Activated CD8-positive, alpha-beta memory T cell treated with anti-CD3 and anti-CD28 coated beads, Interleukin-2, amount 10 ng/mL, durations not matched to agents 7 days and 5 days (primary cell): Measurements from ENCODE around the gene SBNO2. TPM values are rescaled to one million over a fixed set of nuclear protein-coding genes. Genes with fewer than 3 reads are reported as not detected.

Experiments used
- ATAC-seq: fragments of 150-1000 bp; cut with Tn5 transposase; one replicate; pipeline ENCODE4 v1.10.0; 2021; ENCODE audit warnings: moderate library complexity
- CTCF ChIA-PET: fragments of 350-600 bp; sonication (Branson Sonifier 250); formaldehyde crosslinking; loops from one replicate; lab custom pipeline; 2021; ENCODE audit warnings: antibody characterized with exemption; lab: Charles Lee
- DNase-seq: peaks from one replicate; pipeline ENCODE4 v3.0.0-alpha.2; 2020
- H3K27ac Mint-ChIP-seq: one replicate; pipeline ENCODE4 v1.8.0; 2021; ENCODE audit warnings: mild to moderate bottlenecking, mixed read lengths
- H3K27me3 Mint-ChIP-seq: one replicate; pipeline ENCODE4 v1.8.0; 2021; ENCODE audit warnings: mixed read lengths
- H3K36me3 Mint-ChIP-seq: one replicate; pipeline ENCODE4 v1.8.0; 2021; ENCODE audit warnings: mild to moderate bottlenecking, mixed read lengths
- H3K4me1 Mint-ChIP-seq: one replicate; pipeline ENCODE4 v1.8.0; 2021; ENCODE audit warnings: mixed read lengths
- H3K4me3 Mint-ChIP-seq: one replicate; pipeline ENCODE4 v1.8.0; 2021; ENCODE audit warnings: mild to moderate bottlenecking, moderate library complexity, mixed read lengths
- H3K9me3 Mint-ChIP-seq: one replicate; pipeline ENCODE4 v1.8.0; 2022; ENCODE audit warnings: low read depth, mixed read lengths
- total RNA-seq, 2 experiments: library from RNA; stranded (reverse); gene quantifications; one replicate each; pipeline ENCODE4 v1.2.3, GENCODE V29; 2021

SBNO2 gene
- total RNA-seq, 2 experiments from 2014 or later, result 50.6 to 74.7 TPM

- Mint-ChIP-seq H3K27me3 (no peaks in the 10 kb centered on the region), H3K4me1 (peaks cover 34% of the 10 kb centered on the region), H3K4me3 (no peak overlapping the region), H3K36me3 (peaks cover 9% of the 10 kb centered on the region), H3K27ac (no peak overlapping the region), H3K9me3 (no peaks in the 10 kb centered on the region)
- DNase-seq (no peak), ATAC-seq (no peak)
- CTCF ChIA-PET, result no interaction called here
Observed at GRCh38 chr19:1169921-1170885, 3.9 kb downstream of the SBNO2 start.

DNA sequence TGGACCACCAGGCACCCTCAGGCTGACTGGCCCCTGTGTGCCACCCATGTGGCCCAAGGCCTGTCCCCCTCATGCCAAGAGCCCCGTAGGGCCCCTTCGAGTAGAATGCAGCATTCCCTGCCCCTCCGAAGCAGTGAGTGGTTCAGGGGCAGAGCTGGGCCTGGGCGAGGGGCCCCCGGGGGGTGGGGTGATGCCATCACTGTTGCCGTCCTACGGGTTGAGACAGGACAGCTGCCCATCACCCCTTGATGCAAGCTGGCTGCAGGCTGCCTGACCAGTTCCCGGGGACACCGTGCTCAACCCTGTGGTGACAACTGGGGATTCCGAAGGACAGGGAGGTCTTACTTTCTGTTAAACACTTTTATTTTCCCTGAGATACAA, 4.7 kb downstream of the SBNO2 start:
- no peak for DNase-seq
- H3K9me3 Mint-ChIP-seq, result no peaks in the 10 kb centered on the region
- no peak for ATAC-seq
- H3K27me3 Mint-ChIP-seq, result no peaks in the 10 kb centered on the region
- CTCF ChIA-PET, result no interaction called here
- H3K36me3 Mint-ChIP-seq, result peaks cover 9% of the 10 kb centered on the region
- H3K4me3 Mint-ChIP-seq, result no peak overlapping the region
- peaks cover 30% of the 10 kb centered on the region for H3K4me1 Mint-ChIP-seq
- H3K27ac Mint-ChIP-seq, result no peak overlapping the region

GRCh38 chr19:1168572-1169410, 5.3 kb downstream of the SBNO2 start:
- Mint-ChIP-seq H3K4me3 (no peak overlapping the region), H3K9me3 (no peaks in the 10 kb centered on the region), H3K4me1 (peaks cover 28% of the 10 kb centered on the region), H3K27ac (no peak overlapping the region), H3K36me3 (peaks cover 9% of the 10 kb centered on the region), H3K27me3 (no peaks in the 10 kb centered on the region)
- ATAC-seq (no peak), DNase-seq (no peak)
- CTCF ChIA-PET, result no interaction called here

GRCh38 chr19:1167687-1168571, 6.1 kb downstream of the SBNO2 start:
- CTCF ChIA-PET, result no interaction called here
- Mint-ChIP-seq H3K27me3 (no peaks in the 10 kb centered on the region), H3K4me1 (peaks cover 26% of the 10 kb centered on the region), H3K9me3 (no peaks in the 10 kb centered on the region), H3K36me3 (peaks cover 9% of the 10 kb centered on the region), H3K4me3 (no peak overlapping the region), H3K27ac (no peak overlapping the region)
- no peak for ATAC-seq
- DNase-seq, result no peak

DNA sequence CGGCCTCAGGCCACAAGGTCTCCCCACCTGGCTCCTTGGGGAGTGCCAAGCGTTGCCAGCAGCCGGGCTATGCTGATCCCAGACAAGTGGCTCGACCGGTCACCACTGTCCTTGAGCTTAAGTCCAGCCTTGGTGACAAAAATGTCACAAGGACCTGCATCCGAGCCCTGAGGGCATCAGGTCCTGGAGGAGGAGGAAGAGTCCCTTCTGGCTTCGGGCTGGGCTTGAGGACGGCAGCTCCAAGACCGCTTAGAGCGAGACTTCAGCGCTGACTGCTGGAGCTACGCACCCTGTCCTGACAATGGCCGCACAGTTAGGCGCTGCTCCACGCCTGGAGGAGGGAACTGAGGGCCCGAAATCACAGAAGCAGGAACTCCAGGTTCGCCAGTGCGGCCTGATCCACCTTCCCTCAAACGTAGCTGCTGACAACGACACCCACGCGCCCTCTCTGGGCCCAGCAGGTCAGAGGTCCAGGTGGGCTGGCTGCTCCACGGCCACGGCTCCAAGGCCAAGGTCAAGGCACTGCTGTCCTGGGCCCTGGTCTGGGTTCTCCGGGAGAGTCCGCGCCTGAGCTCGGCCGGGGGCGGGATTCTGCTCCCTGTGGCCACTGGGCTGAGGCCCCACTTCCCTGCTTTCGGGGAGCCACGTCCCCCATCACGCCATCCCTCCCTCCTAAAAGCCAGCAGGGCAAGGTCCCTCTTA, 7.0 kb downstream of the SBNO2 start:
- no peak overlapping the region for H3K27ac Mint-ChIP-seq
- H3K36me3 Mint-ChIP-seq, result peaks cover 9% of the 10 kb centered on the region
- no peaks in the 10 kb centered on the region for H3K27me3 Mint-ChIP-seq
- CTCF ChIA-PET, result interaction anchor here (0.6 kb wide), 1 partner anchor 69 kb away, joined by 3 read pairs; no protein-coding TSS in a partner anchor
- H3K9me3 Mint-ChIP-seq, result no peaks in the 10 kb centered on the region
- no peak for DNase-seq
- no peak for ATAC-seq
- peaks cover 18% of the 10 kb centered on the region for H3K4me1 Mint-ChIP-seq
- H3K4me3 Mint-ChIP-seq, result no peak overlapping the region

GRCh38 chr19:1164684-1165531, 9.2 kb downstream of the SBNO2 start:
- DNase-seq (no peak), ATAC-seq (no peak)
- Mint-ChIP-seq H3K4me3 (no peak overlapping the region), H3K9me3 (no peaks in the 10 kb centered on the region), H3K27ac (no peak overlapping the region), H3K36me3 (peaks cover 6% of the 10 kb centered on the region), H3K4me1 (peaks cover 6% of the 10 kb centered on the region), H3K27me3 (no peaks in the 10 kb centered on the region)
- CTCF ChIA-PET, result no interaction called here

DNA sequence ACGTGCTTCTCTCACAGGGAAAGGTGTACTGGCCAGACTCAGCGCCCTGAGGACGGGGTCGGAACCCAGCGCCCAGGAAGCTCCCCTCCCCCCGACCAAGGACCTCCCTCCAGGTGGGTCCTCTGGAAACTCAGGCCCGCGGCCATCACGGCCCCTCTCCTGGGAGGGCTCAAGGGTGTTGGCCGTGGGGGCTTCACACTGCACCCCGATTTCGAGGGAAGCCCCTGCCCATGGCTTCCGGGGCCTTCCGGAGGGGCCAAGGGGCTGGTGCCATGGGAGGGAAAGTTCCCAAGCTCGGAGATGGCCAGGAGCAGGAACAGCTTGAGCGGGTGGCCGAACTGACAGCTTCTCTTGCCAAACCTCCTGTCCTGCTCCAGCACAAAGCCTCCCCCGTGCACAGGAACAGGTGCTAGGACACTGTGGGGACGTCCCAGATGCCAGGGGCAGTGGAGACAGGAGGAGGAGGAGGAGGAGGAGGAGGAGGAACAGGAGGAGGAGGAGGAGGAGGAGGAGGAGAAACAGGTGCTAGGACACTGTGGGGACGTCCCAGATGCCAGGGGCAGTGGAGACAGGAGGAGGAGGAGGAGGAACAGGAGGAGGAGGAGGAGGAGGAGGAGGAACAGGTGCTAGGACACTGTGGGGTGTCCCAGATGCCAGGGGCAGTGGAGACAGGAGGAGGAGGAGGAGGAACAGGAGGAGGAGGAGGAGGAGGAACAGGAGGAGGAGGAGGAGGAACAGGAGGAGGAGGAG, 10.0 kb downstream of the SBNO2 start:
- Mint-ChIP-seq H3K4me3 (no peak overlapping the region), H3K9me3 (no peaks in the 10 kb centered on the region), H3K27ac (no peak overlapping the region), H3K36me3 (peaks cover 3% of the 10 kb centered on the region), H3K27me3 (no peaks in the 10 kb centered on the region), H3K4me1 (peaks cover 2% of the 10 kb centered on the region)
- ATAC-seq (no peak), DNase-seq (no peak)
- CTCF ChIA-PET, result no interaction called here

DNA sequence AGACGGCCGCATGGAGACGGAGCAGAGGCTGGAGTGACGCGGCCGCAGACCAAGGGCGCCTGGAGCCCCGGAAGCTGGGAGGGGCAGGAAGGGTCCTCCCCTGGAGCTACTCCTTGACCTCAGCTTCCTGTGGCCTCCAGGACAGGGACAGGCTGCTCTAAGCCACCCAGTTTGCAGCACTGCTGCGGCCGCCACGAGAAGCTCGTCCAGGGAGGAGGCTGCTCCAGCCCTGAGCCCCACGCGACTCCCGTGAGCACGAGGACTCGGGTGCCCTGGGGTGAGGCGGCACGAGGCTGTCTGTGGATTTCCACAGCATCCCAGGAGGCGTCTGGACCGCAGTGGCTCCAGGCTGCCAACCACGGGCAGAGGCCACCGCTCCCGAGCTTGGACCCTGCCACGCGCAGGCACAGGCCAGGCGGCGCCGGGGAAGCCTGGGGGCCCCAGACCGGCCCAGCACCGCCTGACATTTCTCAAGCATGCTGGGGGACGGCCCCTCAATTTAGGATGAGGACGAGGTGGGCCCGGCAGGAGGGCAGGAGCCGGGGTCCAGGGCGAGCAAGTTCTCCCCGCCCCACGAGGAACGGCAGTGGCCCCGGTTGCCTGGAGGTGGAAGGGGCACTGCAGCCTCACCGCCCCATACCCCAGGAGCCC, 10.7 kb downstream of the SBNO2 start:
- Mint-ChIP-seq H3K27ac (no peak overlapping the region), H3K9me3 (no peaks in the 10 kb centered on the region), H3K4me1 (no peaks in the 10 kb centered on the region), H3K4me3 (no peak overlapping the region), H3K27me3 (no peaks in the 10 kb centered on the region), H3K36me3 (peaks cover 3% of the 10 kb centered on the region)
- CTCF ChIA-PET, result no interaction called here
- ATAC-seq (no peak), DNase-seq (no peak)

DNA sequence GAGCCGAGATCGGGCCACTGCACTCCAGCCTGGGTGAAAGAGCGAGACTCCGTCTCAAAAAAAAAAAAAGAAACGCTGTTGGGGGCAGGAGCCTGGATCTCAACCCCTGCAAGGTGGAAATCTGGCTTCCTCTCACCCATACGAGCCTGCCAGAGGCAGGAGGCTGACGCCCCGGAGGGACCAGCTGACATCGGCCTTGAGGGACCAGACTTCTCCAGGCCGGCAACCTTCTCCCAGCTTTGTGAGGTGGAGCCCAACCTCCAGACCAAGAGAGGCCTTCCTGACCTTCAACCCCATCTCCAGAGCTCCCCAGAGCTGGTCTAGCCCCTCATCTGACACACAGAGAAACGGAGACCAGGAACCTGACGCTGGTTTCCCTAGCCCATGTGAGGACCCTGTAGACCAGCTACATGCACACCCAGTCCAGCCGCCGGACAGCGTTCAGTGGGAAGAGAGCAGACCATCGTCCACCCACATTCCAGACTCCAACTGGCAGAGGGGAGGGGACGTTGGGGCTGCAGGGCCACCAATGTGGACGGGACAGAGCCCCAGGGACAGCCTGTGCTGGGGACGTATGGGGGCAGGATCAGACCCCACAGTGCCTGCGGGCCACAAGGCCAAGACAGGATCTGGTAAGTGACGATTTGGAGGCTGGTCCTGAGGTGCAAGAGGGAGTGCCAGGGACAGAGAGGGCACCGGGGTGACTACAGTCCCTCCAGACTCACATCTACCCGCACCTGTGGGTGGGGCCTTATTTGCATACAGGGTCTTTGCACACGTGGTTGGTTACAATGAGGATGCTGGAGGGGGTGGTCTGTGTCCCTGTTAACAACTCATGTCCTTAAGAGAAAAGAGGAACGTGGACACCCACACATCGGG, 11.4 kb downstream of the SBNO2 start:
- CTCF ChIA-PET, result no interaction called here
- H3K4me1 Mint-ChIP-seq, result no peaks in the 10 kb centered on the region
- H3K27ac Mint-ChIP-seq, result no peak overlapping the region
- H3K4me3 Mint-ChIP-seq, result no peak overlapping the region
- H3K36me3 Mint-ChIP-seq, result peaks cover 3% of the 10 kb centered on the region
- ATAC-seq (no peak), DNase-seq (no peak)
- H3K9me3 Mint-ChIP-seq, result no peaks in the 10 kb centered on the region
- no peaks in the 10 kb centered on the region for H3K27me3 Mint-ChIP-seq

DNA sequence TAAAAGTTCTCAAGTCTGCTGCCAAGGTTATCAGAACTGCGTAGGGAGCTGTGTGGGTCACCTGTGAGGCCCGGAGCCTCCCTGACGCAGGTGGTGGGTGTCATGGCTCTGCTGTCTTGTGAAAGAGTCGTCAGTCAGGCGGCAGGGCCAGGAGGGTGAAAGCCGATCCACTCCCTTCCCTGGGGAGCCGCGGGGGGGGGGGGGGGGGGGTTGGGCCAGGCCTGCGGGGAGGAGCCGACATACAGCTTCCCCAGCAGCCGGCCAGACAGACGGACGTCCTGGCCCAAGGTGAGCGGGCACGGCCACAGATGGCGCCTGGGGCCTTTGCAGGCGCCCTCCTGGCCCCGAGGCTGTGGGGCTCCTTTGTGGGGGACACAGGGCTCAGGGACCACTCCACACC, 12.4 kb downstream of the SBNO2 start:
- no peaks in the 10 kb centered on the region for H3K4me1 Mint-ChIP-seq
- no peak overlapping the region for H3K27ac Mint-ChIP-seq
- H3K27me3 Mint-ChIP-seq, result no peaks in the 10 kb centered on the region
- ATAC-seq (no peak), DNase-seq (no peak)
- H3K4me3 Mint-ChIP-seq, result no peak overlapping the region
- H3K9me3 Mint-ChIP-seq, result no peaks in the 10 kb centered on the region
- peaks cover 2% of the 10 kb centered on the region for H3K36me3 Mint-ChIP-seq
- CTCF ChIA-PET, result no interaction called here
